ENCODE measurements around the gene SLC39A5.
"Not testable (repeated sequence)": the region's sequence is repeated elsewhere in the genome, so short reads cannot be mapped to it uniquely, and the experiment has no call there.

SLC39A5 gene, protein sequence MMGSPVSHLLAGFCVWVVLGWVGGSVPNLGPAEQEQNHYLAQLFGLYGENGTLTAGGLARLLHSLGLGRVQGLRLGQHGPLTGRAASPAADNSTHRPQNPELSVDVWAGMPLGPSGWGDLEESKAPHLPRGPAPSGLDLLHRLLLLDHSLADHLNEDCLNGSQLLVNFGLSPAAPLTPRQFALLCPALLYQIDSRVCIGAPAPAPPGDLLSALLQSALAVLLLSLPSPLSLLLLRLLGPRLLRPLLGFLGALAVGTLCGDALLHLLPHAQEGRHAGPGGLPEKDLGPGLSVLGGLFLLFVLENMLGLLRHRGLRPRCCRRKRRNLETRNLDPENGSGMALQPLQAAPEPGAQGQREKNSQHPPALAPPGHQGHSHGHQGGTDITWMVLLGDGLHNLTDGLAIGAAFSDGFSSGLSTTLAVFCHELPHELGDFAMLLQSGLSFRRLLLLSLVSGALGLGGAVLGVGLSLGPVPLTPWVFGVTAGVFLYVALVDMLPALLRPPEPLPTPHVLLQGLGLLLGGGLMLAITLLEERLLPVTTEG

DNA sequence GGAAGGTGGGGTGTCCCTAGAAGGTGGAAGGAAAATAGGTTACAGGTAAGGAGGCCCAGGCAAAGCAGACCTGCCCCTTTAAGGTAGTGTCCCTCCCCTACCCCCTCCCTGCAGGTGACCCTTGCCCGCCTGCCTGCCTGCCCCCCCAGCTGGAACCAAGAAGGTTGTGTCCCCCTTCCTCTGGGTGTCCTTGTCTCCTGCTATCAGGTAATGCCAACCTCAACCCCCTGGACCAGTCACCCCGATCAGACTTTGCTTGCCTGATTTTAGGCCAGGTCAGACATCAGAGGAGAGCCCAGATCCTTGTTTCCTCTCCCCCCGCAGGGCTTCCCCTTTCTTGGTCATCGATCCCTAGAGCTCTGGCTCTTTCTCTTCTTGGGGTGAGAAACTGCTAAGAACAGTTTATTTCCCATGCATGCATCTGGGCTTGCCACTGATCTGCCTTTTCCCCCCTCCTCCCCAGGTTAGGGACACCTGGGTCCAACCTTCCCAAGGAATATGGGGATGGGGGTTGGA, at the start of gene SLC39A5:
Gene SLC39A5 (plus strand): TSS at position 136 of the 516 bp plus-strand sequence. CDS start 1,224 bp downstream, outside the sequence.
- H3K4me3 ChIP-seq (ENCODE audit: low read depth, low read length): no peak within 1 kb of the TSS
- no peak for DNase-seq (ENCODE audit: low read depth)

DNA sequence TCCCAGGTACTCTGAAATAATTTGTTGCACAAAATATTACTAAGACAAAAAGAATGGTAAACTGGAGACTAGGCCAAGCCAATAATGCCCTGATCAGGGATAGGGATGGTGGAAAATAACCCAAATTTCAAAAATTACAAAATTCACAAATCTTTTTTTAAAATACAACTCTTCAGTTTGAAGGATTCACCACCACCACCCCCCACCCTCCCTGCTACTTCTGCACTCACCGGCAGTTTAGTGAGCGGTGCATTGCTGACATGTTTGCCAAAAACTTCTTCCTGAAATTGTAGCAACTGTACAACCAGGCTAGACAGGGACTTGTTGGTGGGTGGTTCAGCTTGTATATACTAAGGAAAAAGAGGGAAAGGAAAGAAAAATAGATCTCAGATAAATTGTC, 42.9 kb upstream of the SLC39A5 start:
- DNase-seq (ENCODE audit: low read depth): no peak
- H3K4me3 ChIP-seq (ENCODE audit: low read depth, low read length): no peak overlapping the region

DNA sequence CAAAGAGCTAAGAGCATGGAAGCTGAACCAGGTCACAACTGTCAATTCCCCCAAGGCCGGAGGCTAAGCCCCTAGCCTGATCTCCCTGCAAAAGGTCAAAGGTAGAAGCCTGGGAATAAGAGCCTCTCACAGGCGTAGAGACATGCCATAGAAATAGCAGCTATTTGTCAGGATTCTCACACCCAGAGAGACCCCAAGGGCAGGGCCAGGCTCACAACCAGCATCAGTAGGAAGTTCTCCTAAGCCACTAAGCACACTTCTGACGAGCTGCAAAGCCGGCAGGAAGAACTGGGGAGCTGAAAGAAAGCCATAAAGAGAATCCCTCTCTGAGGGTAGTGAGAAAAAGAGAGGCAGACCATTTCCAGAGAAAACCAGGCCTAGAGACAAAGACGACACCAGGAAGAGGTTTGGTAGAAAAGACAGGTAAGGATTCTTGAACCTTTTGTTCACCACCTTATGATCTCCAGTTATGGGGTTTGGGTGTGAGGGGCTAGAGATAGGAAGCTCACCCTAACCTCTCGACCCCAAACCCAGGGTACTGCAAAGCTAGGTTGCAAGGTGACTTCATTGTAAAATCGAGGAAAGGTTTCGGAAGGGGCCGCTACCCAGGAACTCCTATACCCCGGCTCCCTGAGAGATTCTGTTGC, 41.6 kb upstream of the SLC39A5 start:
- H3K4me3 ChIP-seq (ENCODE audit: low read depth, low read length): peak overlapping the region; percentile 84
- no peak for DNase-seq (ENCODE audit: low read depth)

DNA sequence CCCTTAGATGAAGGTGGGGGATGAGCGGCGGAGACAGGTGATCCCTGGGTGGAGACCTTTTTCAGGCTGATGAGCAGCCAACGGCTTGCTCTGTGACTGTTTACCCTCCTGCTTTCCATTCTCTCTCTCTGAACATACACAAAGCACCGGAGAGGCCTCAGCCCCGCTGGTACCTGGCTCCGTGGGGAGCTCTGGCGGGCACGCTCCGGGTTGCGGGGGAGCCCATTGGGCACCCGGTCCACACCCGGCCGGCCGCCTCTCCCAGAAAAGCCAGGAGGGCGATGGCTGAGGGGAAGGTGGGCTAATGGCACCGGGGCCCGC, 41.1 kb upstream of the SLC39A5 start:
- no peak for DNase-seq (ENCODE audit: low read depth)
- H3K4me3 ChIP-seq (ENCODE audit: low read depth, low read length): peak overlapping the region; percentile 84

DNA sequence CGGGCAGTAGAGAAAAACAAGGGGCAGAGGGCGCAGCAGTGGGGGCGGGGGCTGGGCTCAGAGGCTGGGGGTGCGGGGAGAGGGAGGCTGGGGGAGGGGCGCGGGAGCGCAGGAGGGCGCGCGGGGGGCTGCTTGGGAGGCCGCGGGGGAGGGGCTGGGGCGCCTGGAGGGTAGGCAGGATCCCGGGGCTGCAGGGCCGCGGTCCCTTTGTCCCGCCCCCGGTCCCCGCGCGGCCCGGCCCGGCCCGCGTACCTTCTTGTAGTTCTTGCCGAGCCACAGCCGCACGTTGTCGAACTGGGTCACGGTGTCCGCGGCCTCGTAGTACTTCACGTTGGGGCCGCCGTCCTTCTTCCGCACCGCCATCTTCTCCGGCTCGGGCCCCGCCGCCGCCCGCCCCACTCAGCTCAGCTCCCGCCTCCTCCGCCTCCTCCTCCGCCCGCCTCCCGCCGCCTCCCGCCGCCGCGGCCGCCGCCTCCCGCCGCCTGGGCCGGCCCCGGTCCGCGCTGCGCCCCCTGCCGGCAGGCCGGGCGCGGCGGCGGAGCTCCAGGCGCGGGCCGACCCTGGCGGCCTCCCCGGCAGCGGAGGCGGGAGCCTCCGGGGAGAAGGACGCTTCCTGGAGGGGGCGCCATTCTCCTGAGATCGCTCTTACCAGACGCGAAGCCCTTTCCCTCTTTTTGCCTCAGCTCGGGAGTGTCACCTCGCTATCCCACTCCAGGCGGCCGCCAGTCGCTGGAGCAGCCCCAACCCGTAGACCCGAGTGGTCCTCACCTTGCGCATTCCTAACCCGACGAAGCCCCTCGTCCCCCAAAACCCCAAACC, 40.5 kb upstream of the SLC39A5 start, which contains the start of gene SMARCC2:
Gene SMARCC2 (minus strand): TSS at position 385 of the 819 bp plus-strand sequence. CDS start 22 bp downstream, at position 363.
- peak within 1 kb of the TSS; percentile 93 for H3K4me3 ChIP-seq (ENCODE audit: low read depth, low read length)
- peak; percentile 47 for DNase-seq (ENCODE audit: low read depth)

DNA sequence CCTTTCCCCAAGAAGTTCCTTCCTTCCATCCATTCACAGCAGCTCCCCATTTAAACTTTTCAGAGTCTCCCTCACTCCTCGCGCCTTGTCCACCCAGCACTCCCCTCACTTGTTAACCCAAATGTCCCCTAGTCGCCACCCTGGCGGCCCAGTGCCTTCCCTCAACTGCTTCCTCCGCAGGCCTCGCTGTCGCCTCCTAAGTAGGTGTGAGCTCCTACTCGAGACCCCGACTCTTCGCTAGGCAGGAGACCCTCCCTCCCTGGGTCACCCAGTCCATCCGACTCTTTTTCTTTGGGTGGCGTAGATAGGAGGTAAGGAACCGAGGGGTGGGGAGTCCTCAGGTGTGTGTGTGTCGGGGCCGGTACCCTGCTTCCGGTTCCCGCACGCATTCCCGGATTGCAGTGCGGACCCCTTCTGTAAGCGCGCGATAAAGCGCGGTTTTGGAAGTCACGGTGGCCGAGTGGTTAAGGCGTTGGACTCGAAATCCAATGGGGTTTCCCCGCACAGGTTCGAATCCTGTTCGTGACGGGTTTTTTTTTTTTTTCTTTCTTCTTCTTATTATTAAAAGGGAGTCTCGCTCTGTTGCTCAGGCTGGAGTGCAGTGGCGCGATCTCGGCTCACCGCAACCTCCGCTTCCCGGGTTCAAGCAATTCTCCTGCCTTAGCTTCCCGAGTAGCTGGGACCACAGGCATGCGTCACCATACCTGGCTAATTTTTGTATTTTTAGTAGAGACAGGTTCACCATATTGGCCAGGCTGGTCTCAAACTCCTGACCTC, 39.7 kb upstream of the SLC39A5 start:
- peak overlapping the region; percentile 93 for H3K4me3 ChIP-seq (ENCODE audit: low read depth, low read length)
- peak; percentile 36 for DNase-seq (ENCODE audit: low read depth)

DNA sequence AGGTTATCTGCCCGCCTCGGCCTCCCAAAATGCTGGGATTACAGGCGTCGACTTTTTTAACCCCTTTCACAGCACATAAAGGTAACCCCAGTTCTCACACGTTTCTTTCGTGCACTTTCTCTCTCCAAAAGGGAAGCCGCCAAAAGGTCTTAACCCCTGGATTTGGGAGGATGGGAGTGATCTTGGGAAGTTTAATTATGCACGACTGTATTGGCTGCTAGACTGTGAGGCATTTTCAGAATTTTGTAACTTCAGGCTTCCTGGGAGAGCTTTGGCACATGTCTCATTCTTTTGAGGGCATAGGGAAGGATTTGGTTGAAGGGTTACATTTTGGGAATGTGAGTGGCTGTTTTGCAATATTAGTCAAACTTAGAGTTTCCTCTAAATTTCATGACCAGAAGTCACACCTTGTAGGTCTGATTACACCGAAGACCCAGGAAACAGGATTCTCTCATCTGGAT, 39.1 kb upstream of the SLC39A5 start:
- DNase-seq (ENCODE audit: low read depth): no peak
- H3K4me3 ChIP-seq (ENCODE audit: low read depth, low read length): peak overlapping the region; percentile 93

DNA sequence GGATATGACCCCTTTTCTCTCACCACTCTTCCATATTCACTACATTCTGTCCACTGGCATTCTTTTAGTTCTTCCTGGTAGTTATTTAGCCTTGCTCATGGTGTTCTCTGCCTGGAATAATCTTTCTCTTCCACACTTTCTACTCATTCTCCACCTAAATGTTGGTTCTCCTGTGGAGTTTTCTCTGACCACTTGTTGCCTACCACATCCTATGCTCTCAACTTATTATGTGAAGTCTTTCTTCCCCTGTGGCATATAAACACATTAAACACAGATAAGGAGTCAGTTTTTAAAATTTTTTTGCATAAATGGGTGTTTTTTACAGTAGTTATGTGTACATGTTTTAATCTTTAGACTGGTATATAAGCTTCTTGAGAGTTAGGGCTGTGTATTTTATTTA, 37.3 kb upstream of the SLC39A5 start:
- no peak overlapping the region for H3K4me3 ChIP-seq (ENCODE audit: low read depth, low read length)
- no peak for DNase-seq (ENCODE audit: low read depth)

DNA sequence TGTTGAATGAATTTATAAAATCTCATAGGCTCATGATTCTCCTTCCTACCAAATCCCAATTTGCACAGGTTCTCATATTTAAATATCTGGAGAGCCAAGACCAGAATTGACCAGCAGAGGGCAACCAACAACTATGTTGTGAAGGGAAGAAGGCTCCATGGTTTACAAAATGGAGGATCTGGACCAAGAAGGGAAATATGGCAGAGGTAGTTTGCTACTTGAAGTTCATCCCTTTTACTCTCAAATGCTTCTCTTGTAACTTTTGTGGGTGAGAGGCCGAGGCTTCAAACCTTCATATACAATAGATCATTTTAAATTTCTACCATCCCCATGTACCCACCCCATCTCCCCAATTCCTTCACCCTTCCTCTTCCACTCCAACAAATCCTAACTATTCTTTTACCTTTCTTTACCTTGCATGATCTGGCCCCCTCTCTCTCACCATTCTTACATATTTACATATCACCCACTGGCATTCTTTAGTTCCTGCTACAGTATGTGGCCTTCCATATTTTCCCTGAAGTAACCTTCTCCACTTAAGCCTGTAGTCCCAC, 36.7 kb upstream of the SLC39A5 start:
- no peak overlapping the region for H3K4me3 ChIP-seq (ENCODE audit: low read depth, low read length)
- DNase-seq (ENCODE audit: low read depth): peak; percentile 37

DNA sequence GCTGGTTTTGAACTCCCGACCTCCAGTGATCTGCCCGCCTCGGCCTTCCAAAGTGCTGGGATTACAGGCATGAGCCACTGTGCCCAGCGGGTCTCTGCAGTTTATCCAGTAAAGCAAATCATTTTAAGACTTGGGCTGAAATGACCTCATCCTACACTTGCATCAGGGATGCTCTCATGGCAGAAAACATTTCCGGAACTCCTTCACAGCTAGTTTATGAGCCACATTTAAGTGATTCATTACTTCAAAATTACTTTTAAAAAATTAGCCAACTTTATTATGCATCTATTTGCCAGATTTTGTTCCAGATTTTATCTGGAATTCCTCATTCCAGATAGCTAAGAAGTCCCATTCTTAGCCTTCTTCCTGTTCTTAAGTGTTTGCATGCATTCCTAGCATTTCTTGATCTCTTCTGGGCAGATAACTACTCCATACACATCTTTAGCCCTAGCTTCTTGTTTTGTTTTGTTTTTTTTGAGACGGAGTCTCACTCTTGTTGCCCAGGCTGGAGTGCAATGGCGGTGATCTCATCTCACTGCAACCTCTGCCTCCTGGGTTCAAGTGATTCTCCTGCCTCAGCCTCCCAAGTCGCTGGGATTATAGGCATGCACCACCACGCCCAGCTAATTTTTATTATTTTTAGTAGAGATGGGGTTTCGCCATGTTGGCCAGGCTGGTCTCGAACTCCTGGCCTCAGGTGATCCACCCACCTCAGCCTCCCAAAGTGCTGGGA, 32.9 kb upstream of the SLC39A5 start:
- not testable (repeated sequence) for DNase-seq (ENCODE audit: low read depth); H3K4me3 ChIP-seq (ENCODE audit: low read depth, low read length)

DNA sequence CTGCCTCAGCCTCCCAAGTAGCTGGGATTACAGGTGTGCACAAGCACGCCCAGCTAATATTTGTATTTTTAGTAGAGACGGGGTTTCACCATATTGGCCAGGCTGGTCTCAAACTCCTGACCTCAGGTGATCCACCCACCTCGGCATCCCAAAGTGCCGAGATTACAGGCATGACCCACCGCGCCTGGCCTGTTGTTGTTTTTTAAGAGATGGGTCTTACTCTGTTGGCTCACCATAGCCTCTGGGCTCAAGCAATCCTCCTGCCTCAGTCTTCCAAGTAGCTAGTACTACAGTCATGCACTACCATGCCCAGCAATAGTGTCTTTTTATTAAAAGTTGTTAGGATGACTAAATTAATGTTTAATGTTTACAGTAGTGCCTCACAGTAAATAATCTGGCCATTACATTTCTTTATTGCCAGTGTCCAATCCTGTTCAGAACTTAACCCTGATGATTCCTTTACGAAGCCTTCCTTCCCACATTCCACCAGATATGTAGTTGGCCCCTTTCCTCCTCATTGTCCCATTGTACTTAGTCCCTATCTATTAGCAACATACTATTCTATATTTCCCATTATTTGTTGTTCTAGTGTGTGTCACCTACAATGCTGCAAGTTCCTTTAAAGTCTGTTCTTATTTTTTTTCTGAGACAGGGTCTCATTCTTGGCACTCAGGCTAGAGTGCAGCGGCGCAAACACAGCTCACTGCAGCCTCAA, 31.8 kb upstream of the SLC39A5 start:
- DNase-seq (ENCODE audit: low read depth): no peak

DNA sequence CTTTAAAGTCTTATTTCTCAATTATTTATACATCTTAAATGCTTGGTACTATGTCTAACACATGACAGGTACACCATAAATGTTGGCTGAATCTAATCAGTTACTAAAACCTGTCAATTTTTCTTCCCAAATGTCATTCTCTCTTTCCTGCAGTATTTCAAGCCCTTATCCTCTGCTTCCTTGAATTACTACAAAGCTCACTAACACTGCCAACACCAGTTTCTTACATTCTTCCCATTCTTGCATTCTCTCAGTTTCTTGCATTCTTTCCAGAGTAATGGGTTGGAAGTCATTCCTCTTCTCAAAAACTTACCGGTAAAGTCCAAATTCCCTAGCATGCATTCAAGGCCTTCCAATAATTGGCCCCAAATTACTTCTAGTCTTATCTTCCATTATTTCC, 31.0 kb upstream of the SLC39A5 start:
- no peak overlapping the region for H3K4me3 ChIP-seq (ENCODE audit: low read depth, low read length)
- DNase-seq (ENCODE audit: low read depth): no peak

More for the DNA sequence above, 31.8 kb upstream of the SLC39A5 start:
- H3K4me3 ChIP-seq (ENCODE audit: low read depth, low read length): no peak overlapping the region

DNA sequence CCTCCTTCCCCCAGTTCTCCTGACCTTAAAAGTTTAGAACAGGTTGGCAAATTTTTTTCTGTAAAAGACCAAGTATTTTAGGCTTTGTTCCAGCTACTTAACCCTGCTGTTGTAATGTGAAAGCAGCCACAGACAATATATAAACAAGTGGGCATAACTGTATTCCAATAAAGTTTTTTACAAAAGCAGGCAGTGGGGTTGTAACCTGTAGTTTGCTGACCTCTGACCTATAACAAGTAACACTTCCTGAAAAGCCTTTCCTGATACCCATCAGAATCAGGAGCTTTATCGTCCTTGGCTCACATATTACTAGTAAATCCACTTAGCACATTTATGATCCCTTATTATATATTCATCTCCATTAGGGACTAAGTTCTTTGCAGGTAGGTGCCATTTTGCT, 27.5 kb upstream of the SLC39A5 start:
- H3K4me3 ChIP-seq (ENCODE audit: low read depth, low read length): no peak overlapping the region
- DNase-seq (ENCODE audit: low read depth): no peak

DNA sequence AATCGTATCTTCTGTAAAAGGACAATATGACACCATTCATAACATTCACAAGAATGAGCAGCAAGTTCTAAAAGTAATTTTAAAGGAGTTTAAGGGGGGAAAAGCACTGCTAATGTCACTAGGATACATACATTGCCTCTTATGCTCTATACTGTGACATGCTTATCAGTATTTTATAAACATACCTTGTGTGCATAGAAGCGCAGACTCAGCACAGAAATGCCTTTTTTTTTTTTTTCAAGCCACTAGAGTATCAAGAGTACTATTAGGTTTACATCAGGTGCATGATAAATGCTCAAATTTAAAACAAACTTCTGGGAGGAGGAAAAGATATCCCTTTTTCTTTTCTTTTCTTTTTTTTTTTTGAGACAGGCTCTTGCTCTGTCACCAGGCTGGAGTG, 27.0 kb upstream of the SLC39A5 start:
- DNase-seq (ENCODE audit: low read depth): no peak
- H3K4me3 ChIP-seq (ENCODE audit: low read depth, low read length): no peak overlapping the region

DNA sequence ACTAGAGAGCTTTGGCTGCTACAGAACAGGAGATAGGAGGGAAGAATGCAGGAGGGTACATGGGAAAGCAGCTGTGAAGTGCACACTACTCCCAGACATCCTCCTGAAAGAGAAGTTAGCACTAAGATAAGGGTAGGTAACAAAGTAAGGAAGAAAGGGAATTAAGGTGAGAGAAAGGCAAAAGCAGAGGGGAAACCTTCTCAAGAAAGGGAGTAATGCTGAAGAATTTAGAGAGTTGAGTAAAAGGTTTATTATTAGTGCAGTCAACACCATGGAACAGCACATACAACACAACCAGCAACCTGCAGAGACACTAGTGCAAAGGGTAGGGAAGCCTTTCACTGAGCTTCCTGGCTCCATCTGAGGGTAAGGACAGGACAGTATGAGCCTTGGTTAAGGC, 25.6 kb upstream of the SLC39A5 start:
- H3K4me3 ChIP-seq (ENCODE audit: low read depth, low read length): no peak overlapping the region
- DNase-seq (ENCODE audit: low read depth): no peak

DNA sequence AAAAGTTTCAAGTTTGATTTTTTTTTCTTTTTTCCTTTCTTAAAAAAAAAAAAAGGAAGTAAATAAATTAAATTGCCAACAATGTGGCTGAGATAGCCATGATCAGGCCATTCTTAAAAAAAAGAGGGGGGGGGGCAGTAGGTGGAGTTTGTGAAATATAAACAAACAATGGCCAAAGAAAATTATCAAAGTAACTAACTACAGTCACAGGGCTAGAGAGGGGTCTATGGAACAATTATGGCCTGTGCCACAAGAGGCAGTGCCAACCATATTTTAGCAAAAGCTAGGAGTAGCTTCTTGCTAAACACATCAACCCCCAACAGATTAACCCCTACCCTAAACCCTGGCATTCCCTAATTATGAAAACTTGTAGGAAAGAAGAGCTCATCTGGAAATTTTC, 24.4 kb upstream of the SLC39A5 start:
- no peak overlapping the region for H3K4me3 ChIP-seq (ENCODE audit: low read depth, low read length)
- no peak for DNase-seq (ENCODE audit: low read depth)

DNA sequence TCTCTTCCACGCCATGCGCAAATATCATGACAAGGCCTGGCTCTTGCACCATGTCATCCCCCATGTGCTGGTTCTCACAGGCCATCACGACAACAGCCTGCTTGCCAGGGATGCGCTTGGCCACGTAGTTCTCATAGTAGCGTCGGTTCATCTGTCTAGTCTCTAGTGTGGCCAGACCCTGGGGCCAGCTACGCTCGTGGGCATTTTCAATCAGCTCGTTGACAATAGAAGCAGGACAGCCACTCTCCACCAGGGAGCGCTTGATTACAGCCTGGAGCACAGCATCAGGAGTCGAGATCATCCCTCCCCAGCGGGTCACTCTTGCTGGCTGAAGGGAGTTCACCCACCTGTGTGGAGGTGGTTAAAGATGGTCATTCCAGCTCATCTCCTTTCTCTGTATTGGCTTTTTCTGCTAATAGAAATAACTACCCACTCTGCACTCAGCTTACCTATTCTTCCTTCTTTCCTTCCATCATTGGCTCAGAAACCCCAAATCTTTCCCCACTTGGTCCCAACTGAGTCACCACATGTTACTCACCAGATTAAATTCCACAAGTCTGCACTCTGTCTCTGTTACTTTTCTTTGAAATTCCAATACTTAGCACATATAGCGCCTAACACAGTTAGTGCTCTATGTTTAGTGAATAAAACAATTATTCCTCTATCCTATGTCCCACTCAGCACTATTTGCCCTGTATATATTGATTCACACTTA, 23.2 kb upstream of the SLC39A5 start:
- no peak overlapping the region for H3K4me3 ChIP-seq (ENCODE audit: low read depth, low read length)
- DNase-seq (ENCODE audit: low read depth): no peak
